Testis (tissue), 2 donors: Measurements from ENCODE around the gene DMD.

Experiments used
- POLR2A ChIP-seq: fragments of 450-650 bp; IDR thresholded peaks from one replicate; pipeline ENCODE4 v1.6.1; 2017; ENCODE audit warnings: antibody characterized with exemption, mild to moderate bottlenecking, moderate library complexity
- TF ChIP-seq, protein P1 (sequence below), 3 experiments: fragments of 450-650 bp in 2 of 3; fragments of 200-600 bp in 1 of 3; sonication (generic) in 1 of 3; IDR thresholded peaks; one replicate each; pipeline ENCODE4 v1.5.1; 2016 to 2019; ENCODE audit warnings: antibody characterized with exemption in 3 of 3, mild to moderate bottlenecking in 2 of 3, moderate library complexity in 1 of 3

DNA sequence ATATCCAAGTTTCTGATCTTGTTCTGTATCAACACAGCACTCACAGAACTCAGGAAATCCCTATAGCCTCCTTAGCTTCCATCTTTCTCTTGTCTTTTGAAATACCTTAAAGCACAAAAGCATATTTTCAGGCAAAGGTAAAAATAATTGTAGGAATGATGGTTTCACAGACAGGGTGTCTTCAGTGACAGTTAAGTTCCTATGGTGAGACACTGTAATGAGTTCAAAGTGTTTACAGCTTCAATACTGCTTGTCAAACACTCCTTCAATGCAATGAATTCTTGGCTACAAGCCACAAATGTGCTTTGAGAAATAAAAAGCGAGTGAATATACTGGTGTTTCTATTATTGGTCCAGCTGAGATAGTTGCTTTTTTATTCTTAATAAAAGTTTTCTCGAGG is 466.0 kb downstream of the DMD start:
- TF ChIP-seq, protein P1, sequence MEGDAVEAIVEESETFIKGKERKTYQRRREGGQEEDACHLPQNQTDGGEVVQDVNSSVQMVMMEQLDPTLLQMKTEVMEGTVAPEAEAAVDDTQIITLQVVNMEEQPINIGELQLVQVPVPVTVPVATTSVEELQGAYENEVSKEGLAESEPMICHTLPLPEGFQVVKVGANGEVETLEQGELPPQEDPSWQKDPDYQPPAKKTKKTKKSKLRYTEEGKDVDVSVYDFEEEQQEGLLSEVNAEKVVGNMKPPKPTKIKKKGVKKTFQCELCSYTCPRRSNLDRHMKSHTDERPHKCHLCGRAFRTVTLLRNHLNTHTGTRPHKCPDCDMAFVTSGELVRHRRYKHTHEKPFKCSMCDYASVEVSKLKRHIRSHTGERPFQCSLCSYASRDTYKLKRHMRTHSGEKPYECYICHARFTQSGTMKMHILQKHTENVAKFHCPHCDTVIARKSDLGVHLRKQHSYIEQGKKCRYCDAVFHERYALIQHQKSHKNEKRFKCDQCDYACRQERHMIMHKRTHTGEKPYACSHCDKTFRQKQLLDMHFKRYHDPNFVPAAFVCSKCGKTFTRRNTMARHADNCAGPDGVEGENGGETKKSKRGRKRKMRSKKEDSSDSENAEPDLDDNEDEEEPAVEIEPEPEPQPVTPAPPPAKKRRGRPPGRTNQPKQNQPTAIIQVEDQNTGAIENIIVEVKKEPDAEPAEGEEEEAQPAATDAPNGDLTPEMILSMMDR (IDR thresholded peaks at IDR 0.05), result no peak
- TF ChIP-seq POLR2A, result no peak
